Measurements from ENCODE around the gene SLC9A8. TPM values are rescaled to one million over a fixed set of nuclear protein-coding genes. Genes with fewer than 3 reads are reported as not detected.

Gene SLC9A8, protein sequence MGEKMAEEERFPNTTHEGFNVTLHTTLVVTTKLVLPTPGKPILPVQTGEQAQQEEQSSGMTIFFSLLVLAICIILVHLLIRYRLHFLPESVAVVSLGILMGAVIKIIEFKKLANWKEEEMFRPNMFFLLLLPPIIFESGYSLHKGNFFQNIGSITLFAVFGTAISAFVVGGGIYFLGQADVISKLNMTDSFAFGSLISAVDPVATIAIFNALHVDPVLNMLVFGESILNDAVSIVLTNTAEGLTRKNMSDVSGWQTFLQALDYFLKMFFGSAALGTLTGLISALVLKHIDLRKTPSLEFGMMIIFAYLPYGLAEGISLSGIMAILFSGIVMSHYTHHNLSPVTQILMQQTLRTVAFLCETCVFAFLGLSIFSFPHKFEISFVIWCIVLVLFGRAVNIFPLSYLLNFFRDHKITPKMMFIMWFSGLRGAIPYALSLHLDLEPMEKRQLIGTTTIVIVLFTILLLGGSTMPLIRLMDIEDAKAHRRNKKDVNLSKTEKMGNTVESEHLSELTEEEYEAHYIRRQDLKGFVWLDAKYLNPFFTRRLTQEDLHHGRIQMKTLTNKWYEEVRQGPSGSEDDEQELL
- total RNA-seq (2021; ENCODE audit: unreplicated experiment) (6.7 TPM), Bru-seq, nascent RNA (percentile 76 among the genes with signal in this experiment), BruChase-seq, experiment 1, labeled RNA remaining after a 6-hour chase (percentile 64 among the genes with signal in this experiment), BruChase-seq, experiment 2, labeled RNA remaining after a 2-hour chase (percentile 65 among the genes with signal in this experiment)
- 6.0 and 6.6 TPM in 2 replicates for polyA plus RNA-seq (2012)
- long read RNA-seq, full-length matches to known transcripts = 1 of 15 reads
- long read RNA-seq, partial matches to known transcripts = 1 of 15 reads
- long read RNA-seq, other reads (novel, unspliced or antisense) = 13 of 15 reads

GRCh38 chr20:49812507-49813304 lies at the start of gene SLC9A8:
Gene SLC9A8 (plus strand): TSS chr20:49812828. CDS start chr20:49812923, 95 bp downstream.
- peak; percentile 58 for DNase-seq (ENCODE audit: low read depth, low spot score)
- Histone ChIP-seq H3K27me3 (ENCODE audit: insufficient read depth, low read length) (no peaks in the 10 kb centered on the region), H3K9me2 (ENCODE audit: insufficient read depth) (no peaks in the 10 kb centered on the region), H3K4me3 (replicated peaks in 1 of 2; ENCODE audit: low read depth in 1 of 2, low read length in 2 of 2) (peak within 1 kb of the TSS; percentile 68 to 90), H3K9ac (ENCODE audit: low read length) (peak within 1 kb of the TSS; percentile 82), H3K79me2 (ENCODE audit: insufficient read depth, low read length) (peaks cover 15% of the 10 kb centered on the region), H4K20me1 (ENCODE audit: insufficient read depth) (no peaks in the 10 kb centered on the region), H3K9me3 (ENCODE audit: control insufficient read depth in 1 of 2, insufficient read depth in 1 of 2, low read depth in 1 of 2, low read length in 2 of 2) (no peaks in the 10 kb centered on the region), H3K27ac (ENCODE audit: low read depth, low read length) (peak within 1 kb of the TSS; percentile 67), H3K36me3 (ENCODE audit: control insufficient read depth in 1 of 2, insufficient read depth in 2 of 2, low read length in 2 of 2) (peaks cover 0 to 5% of the 10 kb centered on the region in 2 experiments; a peak in 1 of 4 replicates), H2AFZ (ENCODE audit: low read depth, low read length, poor library complexity, severe bottlenecking) (no peak within 1 kb of the TSS), H3K4me2 (ENCODE audit: low read length) (peak within 1 kb of the TSS; percentile 78), H3K4me1 (ENCODE audit: control insufficient read depth in 1 of 2, insufficient read depth in 2 of 2, low read length in 2 of 2) (peaks cover 19 to 22% of the 10 kb centered on the region in 2 experiments)
- ChIA-PET CTCF (interaction anchor here (0.5 to 1.3 kb wide), 3 partner anchors 9 to 207 kb away, joined by 3 read pairs; no protein-coding TSS in a partner anchor), POLR2A (interaction anchor here (0.7 to 1.1 kb wide), 3 partner anchors 24 to 148 kb away, joined by 3 to 4 read pairs (median 4); no protein-coding TSS in a partner anchor), RAD21 (ENCODE audit: low non-redundant PET in 1 of 2, low total read pairs in 2 of 2, uncharacterized antibody in 2 of 2, unreplicated experiment in 2 of 2) (no interaction called here)
- peak; percentile 93 for ATAC-seq
- no TSS peak for BruUV-seq (replicated peaks)
- intact Hi-C loops (cut with micrococcal nuclease) = no loop called here
- no peak for TF ChIP-seq EZH2phosphoT487 (IDR thresholded peaks at IDR 0.05; ENCODE audit: borderline replicate concordance)
- TF ChIP-seq YY1 (IDR thresholded peaks at IDR 0.05; ENCODE audit: extremely low read depth, insufficient replicate concordance, low read depth, low read length) = peak; percentile 78
- 0 out of 2 replicates have a peak, but pooled peaks have one; percentile 12 for TF ChIP-seq SP1 (IDR thresholded peaks at IDR 0.05; ENCODE audit: low read depth)
- TF ChIP-seq CBX3 (IDR thresholded peaks at IDR 0.05; ENCODE audit: low read depth) = no peak
- TF ChIP-seq, protein P1, sequence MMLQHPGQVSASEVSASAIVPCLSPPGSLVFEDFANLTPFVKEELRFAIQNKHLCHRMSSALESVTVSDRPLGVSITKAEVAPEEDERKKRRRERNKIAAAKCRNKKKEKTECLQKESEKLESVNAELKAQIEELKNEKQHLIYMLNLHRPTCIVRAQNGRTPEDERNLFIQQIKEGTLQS (IDR thresholded peaks at IDR 0.05) = no peak
- TF ChIP-seq REST (IDR thresholded peaks at IDR 0.05; ENCODE audit: low read depth) = no peak
- TF ChIP-seq ELF1 (IDR thresholded peaks at IDR 0.05; ENCODE audit: borderline replicate concordance, low read depth) = peak; percentile 89
- TF ChIP-seq CEBPB (IDR thresholded peaks at IDR 0.05; ENCODE audit: low read depth) = no peak
- TF ChIP-seq, protein P2, sequence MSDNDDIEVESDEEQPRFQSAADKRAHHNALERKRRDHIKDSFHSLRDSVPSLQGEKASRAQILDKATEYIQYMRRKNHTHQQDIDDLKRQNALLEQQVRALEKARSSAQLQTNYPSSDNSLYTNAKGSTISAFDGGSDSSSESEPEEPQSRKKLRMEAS (IDR thresholded peaks at IDR 0.05) = peak; percentile 67
- TF ChIP-seq ZBTB33 (IDR thresholded peaks at IDR 0.05; ENCODE audit: extremely low read depth, insufficient replicate concordance, low read length) = peak; percentile 37
- TF ChIP-seq CTCF (IDR thresholded peaks at IDR 0.05 in 2 of 3, conservative IDR thresholded peaks at IDR 0.05 in 1 of 3; ENCODE audit: borderline replicate concordance in 1 of 3, insufficient read depth in 1 of 3, low read depth in 2 of 3, low read length in 2 of 3) = peak in 1 of 3 experiments; percentile 39; a peak in 3 of 6 replicates
- peak; percentile 94 for TF ChIP-seq EGR1 (IDR thresholded peaks at IDR 0.05; ENCODE audit: low read depth)
